GM18508 (cell line): Measurements from ENCODE around the gene HEPN1.

Experiments used
- ATAC-seq: cut with Tn5 transposase; IDR thresholded peaks from one replicate; pipeline ENCODE4 v1.9.1; 2021; ENCODE audit warnings: moderate number of reproducible peaks; ENCODE audit not compliant: insufficient read depth, unreplicated experiment

HEPN1 gene

GRCh38 chr11:124898263-124898680 is 20.8 kb upstream of the HEPN1 start:
- no peak for ATAC-seq

GRCh38 chr11:124898711-124899110 is 20.3 kb upstream of the HEPN1 start:
- ATAC-seq = no peak

GRCh38 chr11:124899383-124900145 is 19.5 kb upstream of the HEPN1 start:
- no peak for ATAC-seq

DNA sequence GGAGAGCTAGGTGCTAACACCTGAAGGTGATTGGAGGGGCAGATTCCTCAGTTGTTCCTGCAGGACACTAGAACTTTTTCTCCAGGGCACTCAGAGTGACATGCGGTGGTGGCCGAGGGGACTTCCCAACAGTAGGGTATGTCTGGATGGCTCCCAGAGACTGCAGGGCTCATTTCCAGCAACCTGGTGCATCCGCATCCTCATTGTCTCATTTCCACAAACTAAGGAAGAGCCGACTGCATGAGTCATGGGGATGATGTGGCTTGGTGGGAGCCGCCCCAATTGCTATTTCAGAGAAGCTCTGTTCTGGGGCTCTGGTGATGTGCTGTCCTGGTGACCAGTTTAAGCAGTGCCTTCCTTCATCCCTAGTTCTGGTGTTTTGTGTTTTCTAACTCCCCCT is 18.6 kb upstream of the HEPN1 start:
- no peak for ATAC-seq

- no peak for ATAC-seq
Measured at GRCh38 chr11:124902616-124903015, 16.4 kb upstream of the HEPN1 start.

DNA sequence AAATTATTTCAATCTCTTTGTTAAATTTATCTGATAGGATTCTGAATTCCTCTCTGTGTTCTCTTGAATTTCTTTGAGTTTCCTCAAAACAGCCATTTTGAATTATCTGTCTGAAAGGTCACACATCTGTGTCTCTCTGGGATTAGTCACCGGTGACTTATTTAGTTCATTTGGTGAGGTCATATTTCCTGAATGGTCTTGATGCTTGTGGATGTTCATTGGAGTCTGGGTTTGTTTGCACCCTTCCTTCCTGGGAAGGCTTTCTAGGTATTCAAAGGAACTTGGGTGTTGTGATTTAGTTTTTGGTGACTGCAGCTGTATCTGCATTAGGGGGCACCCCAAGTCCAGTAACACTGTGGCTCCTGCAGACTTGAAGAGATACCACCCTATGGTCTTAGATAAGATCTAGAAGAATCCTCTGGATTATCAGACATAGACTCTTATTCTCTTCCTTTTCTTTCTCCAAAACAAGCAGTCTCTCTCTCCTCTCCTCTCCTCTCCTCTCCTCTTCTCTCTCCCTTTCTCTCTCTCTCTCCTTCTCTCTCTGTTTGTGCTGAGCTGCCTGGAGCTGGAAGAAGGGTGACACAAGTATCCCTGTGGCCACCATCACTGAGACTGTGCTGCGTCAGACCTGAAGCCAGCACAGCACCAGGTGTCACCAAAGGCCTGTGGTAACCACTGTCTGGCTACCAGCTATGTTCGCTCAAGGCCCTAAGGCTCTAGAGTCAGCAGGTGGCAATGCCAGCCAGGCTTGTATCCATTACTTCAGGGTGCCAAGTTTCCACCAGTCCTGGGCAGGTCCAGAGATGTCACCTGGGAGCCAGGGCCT is 3.3 kb upstream of the HEPN1 start:
- ATAC-seq = no peak

- no peak for ATAC-seq
Measured at GRCh38 chr11:124916370-124916710, 2.7 kb upstream of the HEPN1 start.

GRCh38 chr11:124917115-124917637 is 1.9 kb upstream of the HEPN1 start:
- no peak for ATAC-seq

GRCh38 chr11:124919898-124920297 is 848 bp downstream of the HEPN1 start:
- no peak for ATAC-seq

DNA sequence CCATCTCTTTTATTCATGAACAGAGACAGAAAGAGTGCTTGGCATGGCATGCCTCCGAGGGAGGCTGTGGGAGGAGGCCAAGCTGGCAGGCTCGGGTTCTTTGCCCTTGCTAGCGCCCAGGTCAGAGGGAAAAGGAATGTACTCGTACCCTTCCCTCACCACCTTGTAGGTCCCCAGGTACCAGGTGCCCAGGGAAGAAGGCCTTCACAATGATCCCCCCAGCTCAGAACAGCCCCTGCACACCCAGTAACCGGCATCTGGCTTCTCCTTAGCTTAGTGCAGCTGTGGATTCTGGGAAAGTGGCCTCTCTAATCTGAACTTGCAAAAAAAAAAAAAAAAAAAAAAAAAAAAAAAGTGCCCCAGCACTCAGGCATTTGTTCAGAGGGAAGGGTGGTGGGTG is 1.3 kb downstream of the HEPN1 start:
- ATAC-seq = no peak

DNA sequence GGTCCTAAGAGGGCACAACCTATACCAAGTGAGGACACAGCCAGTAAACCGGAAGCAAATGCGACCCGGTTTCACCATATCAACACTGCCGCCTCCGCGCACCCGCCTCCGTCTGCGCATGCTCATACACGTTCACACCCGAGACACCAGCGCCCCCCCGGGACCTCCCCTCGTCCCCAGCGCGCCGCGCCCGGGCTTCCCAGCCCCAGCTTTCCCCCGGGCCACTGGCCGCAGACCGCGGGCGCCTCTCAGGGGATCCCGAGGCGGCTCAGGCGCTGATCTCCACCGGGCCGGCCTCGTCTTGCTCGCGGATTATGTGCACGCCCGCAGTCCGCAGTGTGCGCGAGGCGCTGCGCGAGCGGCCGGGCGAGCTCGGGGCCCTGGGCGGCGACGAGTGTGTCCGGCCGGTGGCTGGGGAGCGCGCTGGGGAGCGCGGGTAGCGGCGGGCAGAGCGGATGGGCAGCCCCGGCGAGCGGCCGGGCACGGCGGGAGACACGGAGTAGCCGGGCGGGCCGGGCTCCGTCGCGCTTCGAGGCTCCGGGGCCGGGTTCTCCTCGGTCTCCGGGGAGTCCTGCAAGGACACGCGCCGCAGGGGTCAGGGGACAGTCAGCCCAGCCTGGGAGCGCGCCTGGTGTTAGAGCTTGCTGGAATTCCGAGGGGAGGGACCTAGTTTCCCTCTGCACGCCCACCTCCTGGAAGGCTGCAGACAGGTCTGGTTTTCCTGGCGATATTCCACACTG is 2.0 kb downstream of the HEPN1 start:
- no peak for ATAC-seq

DNA sequence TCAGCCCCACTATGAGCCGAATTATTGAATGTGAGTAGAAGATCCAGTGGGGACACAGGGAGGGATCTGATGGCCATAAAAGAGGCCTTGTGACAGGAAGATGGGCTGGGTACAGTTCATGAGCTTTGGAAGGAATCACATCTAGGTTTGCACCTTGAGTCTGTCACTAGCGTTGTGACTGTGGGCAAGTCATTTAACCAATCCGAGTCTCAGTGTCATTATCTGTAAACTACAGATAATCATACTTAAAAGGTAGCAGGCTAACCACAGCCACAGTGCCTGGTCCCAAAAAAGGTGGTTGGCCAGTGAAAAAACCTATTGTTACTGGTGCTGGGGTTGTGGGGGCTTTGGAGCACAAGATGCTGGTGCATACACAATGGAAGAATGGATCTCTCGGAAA is 3.8 kb downstream of the HEPN1 start:
- ATAC-seq = no peak

DNA sequence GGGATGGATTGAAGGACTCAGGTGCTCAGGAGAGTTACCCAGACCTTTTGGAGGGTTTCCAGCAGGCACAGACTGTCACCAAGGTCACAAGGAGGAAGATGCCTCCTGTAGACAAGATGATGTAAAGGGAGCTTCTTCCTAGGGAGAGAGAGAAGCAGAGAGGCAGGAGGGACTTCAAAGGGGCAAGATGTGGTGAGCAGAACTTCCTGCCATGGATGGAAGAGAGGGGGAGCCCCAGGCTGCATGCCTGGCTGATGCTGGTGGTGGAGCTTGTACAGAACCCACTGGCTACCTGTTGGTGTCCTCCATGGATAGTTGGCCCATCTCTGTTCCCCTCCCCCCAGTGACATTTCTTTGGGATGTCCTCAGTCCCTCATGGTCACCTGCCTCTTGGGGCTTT is 4.2 kb downstream of the HEPN1 start:
- no peak for ATAC-seq

GRCh38 chr11:124928942-124929665 is 10.1 kb downstream of the HEPN1 start:
- no peak for ATAC-seq

GRCh38 chr11:124930799-124931198 is 11.7 kb downstream of the HEPN1 start:
- ATAC-seq = peak; percentile 87

DNA sequence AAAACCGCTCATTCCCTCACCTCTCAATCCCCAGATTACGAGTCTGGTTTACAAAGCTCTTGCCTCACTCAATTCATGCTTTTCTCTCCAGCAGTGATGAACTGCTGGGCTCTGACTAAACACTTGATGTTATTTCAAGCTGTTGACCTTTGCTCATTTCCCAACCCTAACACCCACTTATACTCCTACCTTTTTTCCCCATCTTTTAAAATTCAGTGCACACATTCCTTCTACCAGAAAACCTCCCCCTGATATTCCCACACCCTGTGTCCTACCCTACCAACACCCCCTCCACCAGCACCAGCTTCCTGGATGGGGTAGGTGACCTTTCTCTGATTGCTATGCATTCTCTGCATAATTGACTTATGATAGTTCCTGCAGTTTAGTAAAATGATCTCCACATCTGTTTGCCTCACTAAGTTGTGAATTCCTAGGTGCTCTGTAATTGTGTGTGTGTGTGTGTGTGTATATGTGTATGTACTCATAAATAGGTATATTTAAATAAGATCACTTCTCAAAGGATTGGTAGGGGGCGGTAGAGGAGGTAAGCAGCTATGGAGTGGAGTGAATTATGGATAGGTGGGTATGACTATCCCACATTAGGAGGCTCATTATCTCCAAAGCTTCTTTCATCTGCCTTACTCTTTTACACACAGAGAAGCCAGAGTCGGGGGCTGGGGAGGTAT is 16.0 kb downstream of the HEPN1 start:
- no peak for ATAC-seq

GRCh38 chr11:124935548-124936514 is 16.8 kb downstream of the HEPN1 start, which contains the start of gene HEPACAM:
HEPACAM (minus strand) TSS chr11:124936047; CDS start chr11:124936006, 41 bp downstream.
- ATAC-seq = no peak

DNA sequence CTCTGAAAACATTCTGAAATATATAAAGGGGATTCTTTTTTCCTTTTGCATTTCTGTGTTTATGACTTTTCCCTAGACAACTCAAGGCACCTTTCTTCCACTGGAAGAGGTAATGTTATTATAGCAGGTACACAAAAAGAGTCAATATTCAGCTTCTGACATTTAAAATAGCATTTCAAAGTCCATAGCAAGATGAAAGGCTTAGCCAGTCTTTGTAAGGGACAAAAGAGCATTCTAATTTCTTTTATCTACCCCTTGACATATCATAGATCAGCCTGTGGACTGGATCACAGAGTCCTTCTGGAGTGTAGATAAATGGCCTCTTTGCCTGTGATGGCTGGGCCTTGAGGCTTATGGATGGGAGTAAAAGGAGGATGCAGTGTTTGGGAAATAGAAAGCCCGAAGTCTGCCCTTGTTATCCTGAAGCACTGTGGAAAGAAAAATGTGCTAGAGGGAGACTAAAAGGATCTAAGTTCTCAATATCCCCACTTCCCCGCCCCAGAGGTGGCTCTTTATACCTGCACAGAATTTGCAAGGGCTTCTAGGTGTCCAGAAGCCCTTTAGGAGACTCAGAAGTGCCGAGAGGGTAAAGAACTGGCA is 18.4 kb downstream of the HEPN1 start:
- ATAC-seq = no peak
